SU-DHL-6 (cell line): Measurements from ENCODE around the gene TSPAN18.

Source experiments
- H2AFZ ChIP-seq: fragments of 200-600 bp; sonication (generic); 2 replicates; pipeline ENCODE4 v1.6.1; 2014; ENCODE audit warnings: low read depth, mild to moderate bottlenecking, moderate library complexity, mixed read lengths, antibody characterized with exemption, low read length; ENCODE audit not compliant: severe bottlenecking
- H3F3A ChIP-seq: fragments of 200-600 bp; shearing (Covaris generic); 2 replicates; pipeline ENCODE4 v1.6.0; 2016; ENCODE audit warnings: antibody characterized with exemption, mild to moderate bottlenecking; ENCODE audit not compliant: insufficient read depth
- H3K27ac ChIP-seq: fragments of 200-600 bp; sonication (generic); 2 replicates; pipeline ENCODE4 v1.5.1; 2016; ENCODE audit warnings: low read depth, mild to moderate bottlenecking, low read length, moderate library complexity, mixed read lengths
- H3K27me3 ChIP-seq: fragments of 200-600 bp; sonication (generic), shearing (Covaris generic); 2 replicates; pipeline ENCODE4 v1.6.0; 2014; ENCODE audit warnings: mild to moderate bottlenecking, low read length
- H3K36me3 ChIP-seq: fragments of 200-600 bp; sonication (generic); 2 replicates; pipeline ENCODE4 v1.6.1; 2014; ENCODE audit warnings: mild to moderate bottlenecking, low read length, mixed read lengths
- H3K4me2 ChIP-seq: fragments of 300-600, 200-600 bp; shearing (Covaris generic), sonication (generic); 2 replicates; pipeline ENCODE4 v1.6.0; 2014; ENCODE audit warnings: low read length, low read depth, mild to moderate bottlenecking; ENCODE audit not compliant: poor library complexity, severe bottlenecking
- H3K4me3 ChIP-seq: fragments of 200-600 bp; sonication (generic); 2 replicates; pipeline ENCODE4 v1.5.1; 2014; ENCODE audit warnings: antibody characterized with exemption, low read length, mild to moderate bottlenecking, mixed read lengths; ENCODE audit not compliant: insufficient read depth, poor library complexity, severe bottlenecking
- H3K79me2 ChIP-seq: fragments of 200-600 bp; sonication (generic); 2 replicates; pipeline ENCODE4 v1.6.1; 2014; ENCODE audit warnings: mild to moderate bottlenecking, low read length, moderate library complexity; ENCODE audit not compliant: insufficient read depth
- H3K9ac ChIP-seq: fragments of 200-600 bp; sonication (generic); 2 replicates; pipeline ENCODE4 v1.7.0; 2014; ENCODE audit warnings: mild to moderate bottlenecking, low read length
- H3K9me2 ChIP-seq: fragments of 200-600 bp; sonication (generic); replicated peaks from 2 replicates; pipeline ENCODE4 v1.6.1; 2014; ENCODE audit warnings: low read length; ENCODE audit not compliant: insufficient read depth
- H3K9me3 ChIP-seq: fragments of 200-600 bp; sonication (generic); 2 replicates; pipeline ENCODE4 v1.6.1; 2014; ENCODE audit warnings: low read length, mixed read lengths; ENCODE audit not compliant: insufficient read depth
- H4K20me1 ChIP-seq: fragments of 200-600 bp; sonication (generic); 2 replicates; pipeline ENCODE4 v1.6.1; 2014; ENCODE audit warnings: low read depth, mild to moderate bottlenecking, antibody characterized with exemption, low read length, moderate library complexity, mixed read lengths
- EZH2phosphoT487 ChIP-seq: fragments of 200-600 bp; sonication (generic), shearing (Covaris generic); conservative IDR thresholded peaks from 2 replicates; pipeline ENCODE4 v1.6.1; 2018; ENCODE audit warnings: mild to moderate bottlenecking, antibody characterized with exemption, low read length, moderate library complexity, mixed read lengths
- TF ChIP-seq, protein P1 (sequence below): fragments of 200-600 bp; sonication (generic); IDR thresholded peaks from one replicate; pipeline ENCODE4 v1.5.1; 2017; ENCODE audit warnings: antibody characterized with exemption, mild to moderate bottlenecking, low read length, moderate library complexity; ENCODE audit not compliant: insufficient read depth, poor library complexity, severe bottlenecking

The TSPAN18 gene

DNA sequence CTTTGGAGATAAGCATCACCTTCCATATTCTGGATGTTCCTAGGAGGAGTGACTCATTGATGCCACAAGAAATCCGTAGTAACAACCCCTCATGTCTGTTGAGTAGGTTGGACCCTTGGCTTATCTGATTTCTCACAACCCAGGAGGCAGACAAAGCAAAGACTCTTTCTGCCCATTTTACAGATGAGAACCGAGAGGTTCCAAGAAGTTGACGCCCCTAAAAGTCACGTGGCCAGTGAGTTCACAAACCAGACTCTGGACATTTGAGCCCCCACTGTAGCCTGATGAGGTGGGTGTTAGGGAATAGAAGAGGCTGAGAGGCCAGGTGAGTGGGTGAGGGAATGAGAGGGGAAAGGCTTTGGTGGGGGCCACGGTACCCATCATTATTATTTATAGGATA lies 70.3 kb downstream of the TSPAN18 start:
- Histone ChIP-seq H3K4me3 (no peak overlapping the region), H3K36me3 (no peaks in the 10 kb centered on the region), H3K79me2 (no peaks in the 10 kb centered on the region), H3K27me3 (no peaks in the 10 kb centered on the region), H2AFZ (no peak overlapping the region), H4K20me1 (no peaks in the 10 kb centered on the region), H3K27ac (no peak overlapping the region), H3F3A (no peaks in the 10 kb centered on the region), H3K4me2 (no peak overlapping the region), H3K9ac (no peak overlapping the region), H3K9me2 (no peaks in the 10 kb centered on the region), H3K9me3 (no peaks in the 10 kb centered on the region)
- TF ChIP-seq EZH2phosphoT487, result no peak
- TF ChIP-seq, protein P1, sequence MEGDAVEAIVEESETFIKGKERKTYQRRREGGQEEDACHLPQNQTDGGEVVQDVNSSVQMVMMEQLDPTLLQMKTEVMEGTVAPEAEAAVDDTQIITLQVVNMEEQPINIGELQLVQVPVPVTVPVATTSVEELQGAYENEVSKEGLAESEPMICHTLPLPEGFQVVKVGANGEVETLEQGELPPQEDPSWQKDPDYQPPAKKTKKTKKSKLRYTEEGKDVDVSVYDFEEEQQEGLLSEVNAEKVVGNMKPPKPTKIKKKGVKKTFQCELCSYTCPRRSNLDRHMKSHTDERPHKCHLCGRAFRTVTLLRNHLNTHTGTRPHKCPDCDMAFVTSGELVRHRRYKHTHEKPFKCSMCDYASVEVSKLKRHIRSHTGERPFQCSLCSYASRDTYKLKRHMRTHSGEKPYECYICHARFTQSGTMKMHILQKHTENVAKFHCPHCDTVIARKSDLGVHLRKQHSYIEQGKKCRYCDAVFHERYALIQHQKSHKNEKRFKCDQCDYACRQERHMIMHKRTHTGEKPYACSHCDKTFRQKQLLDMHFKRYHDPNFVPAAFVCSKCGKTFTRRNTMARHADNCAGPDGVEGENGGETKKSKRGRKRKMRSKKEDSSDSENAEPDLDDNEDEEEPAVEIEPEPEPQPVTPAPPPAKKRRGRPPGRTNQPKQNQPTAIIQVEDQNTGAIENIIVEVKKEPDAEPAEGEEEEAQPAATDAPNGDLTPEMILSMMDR, result no peak

DNA sequence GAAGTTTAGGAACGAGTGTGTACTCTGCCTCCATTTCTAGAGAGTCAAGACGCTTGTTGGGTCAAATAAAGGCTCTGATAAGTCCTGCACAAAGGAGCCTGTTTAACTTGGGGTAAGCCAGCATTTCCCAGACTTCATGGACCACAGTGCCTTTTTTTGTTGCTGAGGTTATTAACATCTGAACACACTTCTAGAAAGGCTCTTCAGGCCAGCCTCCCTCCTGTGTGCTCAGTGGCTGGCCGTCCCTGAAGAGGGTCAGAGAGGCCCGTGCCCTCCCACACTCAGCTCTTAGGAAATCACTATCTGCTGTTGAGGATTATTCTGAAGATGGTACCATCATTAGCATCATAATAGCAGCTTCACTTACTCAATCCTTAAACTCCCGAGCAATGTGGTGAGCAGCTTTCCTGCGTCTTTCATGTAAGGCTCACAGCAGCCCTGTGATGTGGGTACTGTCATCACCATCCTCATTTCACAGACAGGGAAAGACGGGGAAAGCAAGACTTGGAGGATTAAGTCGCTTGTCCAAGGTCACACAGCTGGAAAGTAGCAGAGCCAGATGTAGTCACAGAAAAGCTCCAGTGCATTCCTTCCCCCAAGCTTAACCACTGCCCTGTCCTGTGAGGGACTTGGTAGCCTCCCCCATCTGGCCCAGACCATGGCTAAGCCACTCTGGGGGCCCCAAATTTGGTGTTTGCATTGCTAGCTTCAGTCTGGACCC lies 71.3 kb downstream of the TSPAN18 start:
- no peaks in the 10 kb centered on the region for H3F3A ChIP-seq
- no peaks in the 10 kb centered on the region for H3K9me3 ChIP-seq
- H3K9me2 ChIP-seq, result no peaks in the 10 kb centered on the region
- no peaks in the 10 kb centered on the region for H3K79me2 ChIP-seq
- no peaks in the 10 kb centered on the region for H4K20me1 ChIP-seq
- no peak overlapping the region for H3K4me2 ChIP-seq
- H3K4me3 ChIP-seq, result no peak overlapping the region
- no peak overlapping the region for H3K9ac ChIP-seq
- H2AFZ ChIP-seq, result no peak overlapping the region
- H3K36me3 ChIP-seq, result no peaks in the 10 kb centered on the region
- no peak for TF ChIP-seq EZH2phosphoT487
- TF ChIP-seq, protein P1, result no peak
- no peaks in the 10 kb centered on the region for H3K27me3 ChIP-seq
- no peak overlapping the region for H3K27ac ChIP-seq

DNA sequence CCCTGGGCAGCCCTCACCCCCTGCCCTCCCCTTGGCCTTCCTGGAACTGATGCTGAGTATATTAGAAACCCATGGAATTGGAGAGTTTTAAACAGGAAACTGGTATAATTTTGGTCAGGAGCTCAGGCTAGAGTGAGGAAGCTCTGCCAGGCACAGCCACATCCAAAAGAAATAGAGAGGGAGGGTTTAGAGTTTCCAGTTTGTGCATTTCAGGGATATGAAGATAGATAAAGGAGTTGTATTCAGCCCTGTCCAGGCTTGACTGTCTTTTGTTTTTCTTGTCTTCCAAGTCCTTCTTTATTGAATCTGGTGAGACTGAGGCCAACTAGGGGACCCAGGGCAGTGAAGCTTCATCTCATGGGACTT lies 71.8 kb downstream of the TSPAN18 start:
- Histone ChIP-seq H3K27me3 (no peaks in the 10 kb centered on the region), H3K9me3 (no peaks in the 10 kb centered on the region), H3K9ac (no peak overlapping the region)

More for the DNA sequence above, 71.8 kb downstream of the TSPAN18 start:
- H2AFZ ChIP-seq, result no peak overlapping the region
- no peak overlapping the region for H3K4me3 ChIP-seq
- no peak overlapping the region for H3K4me2 ChIP-seq
- no peak overlapping the region for H3K27ac ChIP-seq
- H3K79me2 ChIP-seq, result no peaks in the 10 kb centered on the region
- no peaks in the 10 kb centered on the region for H3K9me2 ChIP-seq
- H4K20me1 ChIP-seq, result no peaks in the 10 kb centered on the region
- no peaks in the 10 kb centered on the region for H3K36me3 ChIP-seq
- TF ChIP-seq, protein P1, result no peak
- no peak for TF ChIP-seq EZH2phosphoT487
- H3F3A ChIP-seq, result no peaks in the 10 kb centered on the region
